ENCODE measurements around the gene SLC15A4. TPM values are rescaled to one million over a fixed set of nuclear protein-coding genes. Genes with fewer than 3 reads are reported as not detected.

The SLC15A4 gene
- total RNA-seq, 1 experiment from 2014 or later, result 20.6 TPM

GRCh38 chr12:128796439-128797118 lies 27.2 kb downstream of the SLC15A4 start:
- H3K4me1 ChIP-seq (ENCODE audit: control insufficient read depth in 1 of 2, insufficient read depth in 2 of 2, low read length in 2 of 2), result no peaks in the 10 kb centered on the region
- TF ChIP-seq CTCF (IDR thresholded peaks at IDR 0.05 in 2 of 3, conservative IDR thresholded peaks at IDR 0.05 in 1 of 3; ENCODE audit: borderline replicate concordance in 1 of 3, insufficient read depth in 1 of 3, low read depth in 2 of 3, low read length in 2 of 3) (no peak), YY1 (IDR thresholded peaks at IDR 0.05; ENCODE audit: extremely low read depth, insufficient replicate concordance, low read depth, low read length) (no peak), ZFX (IDR thresholded peaks at IDR 0.05) (no peak), POLR2AphosphoS5 (IDR thresholded peaks at IDR 0.05; ENCODE audit: low read depth, low read length) (no peak), SP1 (IDR thresholded peaks at IDR 0.05; ENCODE audit: low read depth) (no peak), ELF1 (IDR thresholded peaks at IDR 0.05; ENCODE audit: borderline replicate concordance, low read depth) (no peak), TCF7L2 (IDR thresholded peaks at IDR 0.05; ENCODE audit: borderline replicate concordance, extremely low read depth, insufficient read depth, insufficient read length) (no peak), FOSL1 (IDR thresholded peaks at IDR 0.05; ENCODE audit: low read depth) (no peak), EZH2phosphoT487 (IDR thresholded peaks at IDR 0.05; ENCODE audit: borderline replicate concordance) (no peak), EGR1 (IDR thresholded peaks at IDR 0.05; ENCODE audit: low read depth) (no peak), JUND (IDR thresholded peaks at IDR 0.05) (no peak), EZH2 (IDR thresholded peaks at IDR 0.05) (no peak), POLR2A (IDR thresholded peaks at IDR 0.05; ENCODE audit: borderline replicate concordance, extremely low read depth, insufficient read depth, insufficient read length) (no peak), ZNF274 (IDR thresholded peaks at IDR 0.05; ENCODE audit: low read depth, low read length) (no peak)
- TF ChIP-seq, protein P1, sequence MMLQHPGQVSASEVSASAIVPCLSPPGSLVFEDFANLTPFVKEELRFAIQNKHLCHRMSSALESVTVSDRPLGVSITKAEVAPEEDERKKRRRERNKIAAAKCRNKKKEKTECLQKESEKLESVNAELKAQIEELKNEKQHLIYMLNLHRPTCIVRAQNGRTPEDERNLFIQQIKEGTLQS (IDR thresholded peaks at IDR 0.05), result no peak
- H3K9me3 ChIP-seq (ENCODE audit: control insufficient read depth in 1 of 2, insufficient read depth in 1 of 2, low read depth in 1 of 2, low read length in 2 of 2), result no peaks in the 10 kb centered on the region
- intact Hi-C loops (cut with micrococcal nuclease), result no loop called here
- no peaks in the 10 kb centered on the region for H3K9me2 ChIP-seq (ENCODE audit: insufficient read depth)
- no TSS peak for BruUV-seq (replicated peaks)
- no peak overlapping the region for H3K4me2 ChIP-seq (ENCODE audit: low read length)
- ChIA-PET POLR2A (no interaction called here), RAD21 (ENCODE audit: low non-redundant PET in 1 of 2, low total read pairs in 2 of 2, uncharacterized antibody in 2 of 2, unreplicated experiment in 2 of 2) (no interaction called here), CTCF (no interaction called here)
- peaks cover 6% of the 10 kb centered on the region; the same call in 1 of the 2 replicates for H3K79me2 ChIP-seq (ENCODE audit: insufficient read depth, low read length)
- no peaks in the 10 kb centered on the region for H3K27me3 ChIP-seq (ENCODE audit: insufficient read depth, low read length)
- peaks cover 26 to 31% of the 10 kb centered on the region in 2 experiments for H3K36me3 ChIP-seq (ENCODE audit: control insufficient read depth in 1 of 2, insufficient read depth in 2 of 2, low read length in 2 of 2)
- DNase-seq (ENCODE audit: low read depth, low spot score), result no peak
- H3K27ac ChIP-seq (ENCODE audit: low read depth, low read length), result no peak overlapping the region
- H2AFZ ChIP-seq (ENCODE audit: low read depth, low read length, poor library complexity, severe bottlenecking), result no peak overlapping the region
- no peaks in the 10 kb centered on the region for H4K20me1 ChIP-seq (ENCODE audit: insufficient read depth)
- H3K4me3 ChIP-seq (replicated peaks in 1 of 2; ENCODE audit: low read depth in 1 of 2, low read length in 2 of 2), result no peak overlapping the region
- ATAC-seq, result no peak
- no peak overlapping the region for H3K9ac ChIP-seq (ENCODE audit: low read length)
